Fibroblast of lung (primary cell): ENCODE measurements around the gene SPATA12.

ENCODE experiments used
- CTCF ChIP-seq, 2 donors: IDR thresholded peaks in 1 of 2; conservative IDR thresholded peaks in 1 of 2; 1 replicate in 1 of 2; 2 replicates in 1 of 2; pipeline ENCODE4 v1.5.1; 2011 to 2012; ENCODE audit warnings: low read length in 2 of 2, control low read depth in 1 of 2, inconsistent platforms in 1 of 2, low read depth in 1 of 2, mild to moderate bottlenecking in 1 of 2
- EZH2 ChIP-seq: IDR thresholded peaks from 2 replicates; pipeline ENCODE4 v1.5.1; 2012; ENCODE audit warnings: low read length, control low read depth, mild to moderate bottlenecking; ENCODE audit errors: missing control alignments

- TF ChIP-seq CTCF (conservative IDR thresholded peaks at IDR 0.05 in 1 of 2, IDR thresholded peaks at IDR 0.05 in 1 of 2; ENCODE audit: low read depth in 1 of 2, low read length in 2 of 2) = peak; percentile 90
- no peak for TF ChIP-seq EZH2
Observed at GRCh38 chr3:57100046-57100695, 39.7 kb downstream of the SPATA12 start.
